NCI-H1436 (cell line): ENCODE measurements around the gene SRPRA.
"Not testable (repeated sequence)": the region's sequence is repeated elsewhere in the genome, so short reads cannot be mapped to it uniquely, and the experiment has no call there.

ENCODE experiments used
- DNase-seq: peaks from one replicate; lab custom pipeline; 2025; lab: John Stamatoyannopoulos, UW

SRPRA gene

DNA sequence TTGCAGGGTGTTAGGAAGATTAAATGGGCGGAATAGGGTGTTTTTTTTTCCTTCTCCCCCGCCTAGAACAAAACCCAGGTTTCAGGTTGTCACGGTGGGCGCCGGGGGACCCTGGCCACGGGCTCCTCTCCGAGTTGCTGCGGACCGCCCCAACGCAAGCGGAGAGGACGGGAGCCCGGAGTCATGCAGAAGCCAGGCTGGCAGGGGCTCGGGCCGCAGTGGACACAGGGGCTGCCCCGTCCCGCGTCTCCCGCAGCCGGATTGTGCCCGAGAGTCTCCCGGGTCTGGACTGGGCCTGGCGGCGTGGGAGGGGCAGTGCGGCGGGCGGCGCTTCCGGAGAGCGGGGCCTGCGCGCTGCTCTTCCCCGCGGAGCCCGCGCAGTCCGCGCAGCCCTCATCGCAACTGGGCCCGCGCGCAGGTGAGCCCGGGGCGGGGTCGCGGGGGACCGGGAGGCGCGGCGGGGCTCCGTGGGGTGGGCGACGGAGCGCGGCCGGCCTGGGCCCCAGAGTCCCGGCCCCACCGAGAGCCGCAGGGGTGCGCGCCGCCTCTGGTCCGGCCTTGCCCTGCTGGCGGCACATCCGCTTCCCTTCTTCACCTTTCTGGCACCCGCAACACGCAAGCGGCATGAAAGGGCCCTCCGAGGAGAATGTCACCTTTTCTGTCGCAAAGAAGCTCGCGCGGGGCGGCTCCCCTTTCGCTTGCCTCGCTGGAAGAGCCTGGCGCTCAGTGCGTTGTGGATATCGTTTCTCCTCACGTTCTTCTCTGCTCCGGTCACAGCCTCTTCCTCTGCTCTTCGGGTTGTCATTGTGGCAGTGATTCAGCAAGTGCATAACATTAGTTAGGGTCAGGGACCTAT lies 14.3 kb upstream of the SRPRA start, which contains the start of gene TIRAP:
TIRAP (plus strand) TSS at position 358 of the 856 bp plus-strand sequence. CDS start 7,802 bp downstream, outside the sequence.
- DNase-seq: peak; percentile 31

- DNase-seq: peak; percentile 22
These were observed 13.7 kb upstream of the SRPRA start for GRCh38 chr11:126282361-126282735.

DNA sequence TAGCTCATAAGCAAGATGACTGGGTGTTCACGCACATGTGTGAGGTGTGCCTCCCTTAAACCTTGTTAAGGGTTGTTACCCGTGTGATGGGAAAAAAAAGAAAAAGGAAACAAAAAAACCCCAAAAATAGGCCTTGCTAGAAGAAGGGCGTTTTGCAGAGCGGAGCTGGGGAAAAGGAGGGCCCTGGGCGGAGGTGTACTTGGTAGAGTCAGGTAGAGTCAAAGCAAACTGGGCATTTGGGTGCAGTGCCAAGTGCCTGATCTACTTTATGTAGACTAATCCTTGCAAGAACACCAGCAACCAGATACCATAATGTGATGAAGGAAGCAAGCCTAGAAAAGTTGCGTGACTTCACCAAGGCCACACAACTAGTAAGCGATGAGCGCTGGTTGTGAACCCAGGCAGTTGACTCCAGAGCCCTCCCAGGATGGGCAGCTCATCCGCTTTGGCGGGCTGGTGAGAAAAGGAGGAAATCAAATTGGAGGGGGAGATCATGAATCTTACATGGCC lies 13.0 kb upstream of the SRPRA start:
- no peak for DNase-seq

DNA sequence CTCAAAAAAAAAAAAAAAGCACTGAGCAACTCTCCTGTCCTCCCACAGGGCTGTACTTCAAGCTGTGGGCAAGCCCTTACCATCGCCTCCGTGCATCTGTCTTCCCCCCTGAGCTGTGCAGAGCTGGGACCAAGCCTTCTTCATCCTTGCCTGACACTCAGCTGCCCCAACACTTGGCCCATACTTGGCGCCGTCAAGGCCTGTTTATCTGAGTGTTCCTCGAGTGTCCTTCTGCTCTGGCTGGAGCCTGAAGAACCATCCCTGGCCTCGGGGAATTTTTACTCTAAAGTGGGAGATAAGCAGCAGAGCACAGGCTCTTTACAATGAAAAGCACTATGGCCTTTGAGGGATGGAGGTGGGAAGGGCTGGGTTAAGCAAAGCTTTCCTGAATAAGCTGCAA lies 12.6 kb upstream of the SRPRA start:
- DNase-seq: no peak

- DNase-seq: no peak
These were observed 11.9 kb upstream of the SRPRA start for GRCh38 chr11:126280595-126280994.

GRCh38 chr11:126279191-126279590 lies 10.5 kb upstream of the SRPRA start:
- DNase-seq: no peak

GRCh38 chr11:126277780-126278179 lies 9.1 kb upstream of the SRPRA start:
- DNase-seq: no peak

DNA sequence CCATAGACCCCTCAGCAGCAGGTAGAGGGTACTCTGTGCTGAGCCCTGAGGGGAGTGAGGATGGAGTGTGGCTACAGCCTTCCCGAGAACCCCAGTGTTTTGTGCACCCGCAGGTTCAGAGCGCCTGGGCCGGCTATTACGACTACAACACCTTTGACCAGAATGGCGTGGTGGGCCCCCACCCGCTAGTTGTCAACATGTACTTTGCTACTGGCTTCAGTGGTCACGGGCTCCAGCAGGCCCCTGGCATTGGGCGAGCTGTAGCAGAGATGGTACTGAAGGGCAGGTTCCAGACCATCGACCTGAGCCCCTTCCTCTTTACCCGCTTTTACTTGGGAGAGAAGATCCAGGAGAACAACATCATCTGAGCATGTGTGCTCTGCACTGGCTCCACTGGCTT lies 8.6 kb upstream of the SRPRA start:
- no peak for DNase-seq

GRCh38 chr11:126268361-126268707 lies 361 bp downstream of the SRPRA start:
- no peak for DNase-seq

DNA sequence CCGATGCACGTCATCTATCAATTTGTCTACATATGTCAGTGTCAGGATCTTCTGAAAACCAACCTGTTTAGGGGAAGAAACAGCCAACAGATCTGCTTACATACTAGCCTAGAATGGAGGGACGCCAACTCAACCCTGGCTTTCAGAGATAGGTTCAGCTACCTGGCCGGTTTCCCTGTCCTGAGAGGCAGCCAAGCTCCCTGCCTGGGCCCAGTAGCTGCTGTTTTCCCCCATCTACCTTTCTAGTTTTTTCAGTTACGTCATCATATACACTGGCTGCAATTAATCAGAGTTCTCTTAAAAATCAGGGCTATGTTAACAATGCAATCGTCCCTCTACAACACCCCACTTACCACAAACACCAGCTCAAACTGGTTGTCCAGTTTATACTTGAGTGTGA lies 1.0 kb downstream of the SRPRA start:
- no peak for DNase-seq

- no peak for DNase-seq
These were observed 2.9 kb downstream of the SRPRA start for GRCh38 chr11:126265811-126266210.

DNA sequence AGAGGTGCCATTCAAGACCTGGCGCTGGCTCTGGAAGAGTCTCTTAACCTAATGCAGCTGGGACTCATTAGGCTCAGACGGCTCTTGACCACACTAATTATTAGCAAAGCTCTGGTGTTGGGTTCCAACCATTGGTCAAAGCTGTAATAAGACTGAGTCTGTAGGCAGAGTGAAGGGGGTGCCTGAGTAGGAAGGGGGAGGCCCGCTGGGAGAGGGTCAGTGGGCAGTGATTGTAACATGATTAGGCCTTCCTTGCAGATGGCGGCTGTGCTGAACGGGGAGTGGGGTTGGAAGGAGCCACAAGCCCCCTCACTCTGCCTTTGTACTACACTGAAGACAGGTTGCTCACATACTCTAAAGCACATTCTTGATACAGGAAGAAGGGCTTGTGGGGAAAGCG lies 5.2 kb downstream of the SRPRA start:
- no peak for DNase-seq

GRCh38 chr11:126262216-126262615 lies 6.5 kb downstream of the SRPRA start:
- DNase-seq: no peak

DNA sequence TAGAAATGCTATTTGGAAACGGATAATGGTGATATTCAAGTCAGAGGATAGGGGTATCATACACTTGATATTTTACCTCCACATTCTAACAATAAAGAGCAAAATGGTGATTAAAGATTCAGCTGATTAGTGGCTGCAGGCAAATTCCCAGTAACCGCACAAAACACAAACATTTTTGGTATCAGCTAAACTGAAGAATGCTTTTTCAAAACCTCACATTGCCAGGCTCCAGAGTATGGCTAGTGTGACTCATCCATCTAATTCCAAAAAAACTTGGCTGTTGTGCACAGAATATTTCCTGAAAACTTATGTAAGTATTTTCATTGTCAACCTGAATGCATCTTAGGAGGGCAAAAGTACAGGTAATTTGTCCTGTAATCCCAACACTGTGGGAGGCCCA lies 10.9 kb downstream of the SRPRA start:
- no peak for DNase-seq

GRCh38 chr11:126257144-126257543 lies 11.6 kb downstream of the SRPRA start:
- DNase-seq: no peak

DNA sequence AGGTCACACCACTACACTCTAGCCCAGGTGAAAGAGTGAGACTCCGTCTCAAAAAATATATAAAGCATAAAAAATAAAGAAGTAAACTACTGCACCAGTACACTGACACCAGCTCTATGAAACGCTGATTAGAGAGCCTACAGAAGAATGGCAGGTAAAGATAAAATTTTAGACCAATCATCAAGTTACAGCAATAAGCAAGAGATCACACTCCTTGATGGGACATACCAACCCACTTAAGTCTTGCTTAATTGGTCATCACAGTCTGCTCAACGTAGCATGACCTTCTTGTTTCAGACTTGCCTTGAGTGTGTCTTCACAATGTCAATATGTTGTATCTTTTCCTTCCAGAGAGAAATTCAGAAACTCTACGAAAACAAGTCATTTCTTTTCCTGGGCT lies 12.5 kb downstream of the SRPRA start:
- no peak for DNase-seq

- DNase-seq: not testable (repeated sequence)
These were observed 13.2 kb downstream of the SRPRA start for GRCh38 chr11:126255507-126255906.

DNA sequence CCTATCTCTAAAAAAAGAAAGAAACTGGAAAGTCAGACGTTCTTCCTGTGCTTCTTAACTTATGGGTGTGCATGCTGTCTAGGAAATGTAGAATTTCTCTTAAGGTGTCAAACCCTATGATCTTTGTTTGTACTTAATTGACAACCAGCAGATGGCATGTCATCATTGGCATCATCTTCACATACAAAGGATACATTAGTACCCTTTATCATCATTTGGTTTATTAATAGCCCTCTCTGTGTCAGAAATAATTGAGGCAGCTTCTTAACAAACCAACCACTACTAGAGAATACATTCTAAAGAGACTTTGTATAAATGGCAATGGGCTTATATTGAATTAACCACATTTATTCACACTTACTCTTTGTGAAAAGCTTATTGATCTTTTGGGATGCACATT lies 13.9 kb downstream of the SRPRA start:
- no peak for DNase-seq

GRCh38 chr11:126253265-126253664 lies 15.4 kb downstream of the SRPRA start:
- no peak for DNase-seq

DNA sequence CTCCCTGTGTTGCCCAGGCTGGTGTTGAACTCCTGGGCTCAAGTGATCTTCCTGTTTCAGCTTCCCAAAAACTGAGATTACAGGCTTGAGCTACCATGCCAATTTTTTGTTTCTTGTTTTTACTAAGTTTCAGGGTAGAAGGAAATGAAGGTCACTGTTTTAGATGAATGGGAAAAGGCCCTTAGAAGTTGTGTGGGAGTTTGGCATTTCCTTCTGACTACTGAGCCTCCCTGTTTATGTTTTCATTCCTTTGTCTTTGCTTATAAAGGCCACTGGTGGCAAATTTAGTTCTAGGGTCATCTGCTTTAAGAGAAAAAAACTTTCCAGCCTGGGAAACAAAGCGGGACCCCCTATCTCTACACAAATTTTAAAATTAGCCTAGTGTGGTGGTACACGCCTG lies 22.1 kb downstream of the SRPRA start:
- DNase-seq: no peak

DNA sequence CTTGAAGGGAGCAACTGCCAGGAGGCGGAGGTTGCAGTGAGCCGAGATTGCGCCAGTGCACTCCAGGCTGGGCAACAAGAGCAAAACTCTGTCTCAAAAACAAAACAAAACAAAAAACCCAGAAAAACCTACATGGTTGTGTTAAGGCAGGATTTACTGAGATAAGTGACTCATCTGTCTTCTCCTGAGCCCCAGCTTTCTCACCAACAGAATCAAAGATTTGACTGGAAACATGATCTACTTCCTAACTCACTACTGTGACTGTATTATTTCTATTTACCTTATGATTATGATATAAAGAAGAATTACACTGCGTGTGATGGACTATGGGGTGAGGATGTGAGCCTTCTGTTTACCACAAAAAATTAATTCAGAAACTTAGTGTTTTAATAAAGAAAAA lies 35.3 kb downstream of the SRPRA start:
- no peak for DNase-seq

- DNase-seq: no peak
These were observed 36.0 kb downstream of the SRPRA start for GRCh38 chr11:126232683-126233082.

GRCh38 chr11:126231725-126232459 lies 36.8 kb downstream of the SRPRA start:
- no peak for DNase-seq
